ENCODE data around the gene TANC1.

DNA sequence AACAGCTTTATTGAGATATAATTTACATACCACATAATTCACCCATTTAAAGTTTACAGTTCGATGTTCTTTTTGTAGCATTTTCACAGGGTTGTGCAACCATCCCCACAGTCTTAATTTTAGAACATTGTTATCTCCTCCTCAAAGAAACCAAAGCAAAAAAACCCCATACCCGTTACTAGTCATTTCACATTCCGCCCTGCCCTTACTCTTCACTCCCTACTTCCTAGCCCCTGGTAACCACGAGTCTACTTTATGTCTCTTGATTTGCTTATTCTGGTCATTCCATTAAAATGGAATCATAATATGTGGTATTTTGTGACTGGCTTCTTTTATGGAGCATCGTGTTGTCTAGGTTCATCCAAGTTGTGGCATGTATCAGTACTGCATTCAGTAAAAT is 137.7 kb downstream of the TANC1 start:
- TF ChIP-seq, protein P1, sequence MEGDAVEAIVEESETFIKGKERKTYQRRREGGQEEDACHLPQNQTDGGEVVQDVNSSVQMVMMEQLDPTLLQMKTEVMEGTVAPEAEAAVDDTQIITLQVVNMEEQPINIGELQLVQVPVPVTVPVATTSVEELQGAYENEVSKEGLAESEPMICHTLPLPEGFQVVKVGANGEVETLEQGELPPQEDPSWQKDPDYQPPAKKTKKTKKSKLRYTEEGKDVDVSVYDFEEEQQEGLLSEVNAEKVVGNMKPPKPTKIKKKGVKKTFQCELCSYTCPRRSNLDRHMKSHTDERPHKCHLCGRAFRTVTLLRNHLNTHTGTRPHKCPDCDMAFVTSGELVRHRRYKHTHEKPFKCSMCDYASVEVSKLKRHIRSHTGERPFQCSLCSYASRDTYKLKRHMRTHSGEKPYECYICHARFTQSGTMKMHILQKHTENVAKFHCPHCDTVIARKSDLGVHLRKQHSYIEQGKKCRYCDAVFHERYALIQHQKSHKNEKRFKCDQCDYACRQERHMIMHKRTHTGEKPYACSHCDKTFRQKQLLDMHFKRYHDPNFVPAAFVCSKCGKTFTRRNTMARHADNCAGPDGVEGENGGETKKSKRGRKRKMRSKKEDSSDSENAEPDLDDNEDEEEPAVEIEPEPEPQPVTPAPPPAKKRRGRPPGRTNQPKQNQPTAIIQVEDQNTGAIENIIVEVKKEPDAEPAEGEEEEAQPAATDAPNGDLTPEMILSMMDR (IDR thresholded peaks at IDR 0.05; ENCODE audit: extremely low read depth in 1 of 2, insufficient read depth in 1 of 2, low read depth in 1 of 2, low read length in 2 of 2) = no peak
- TF ChIP-seq MYC (IDR thresholded peaks at IDR 0.05; ENCODE audit: low read depth, low read length) (no peak), EZH2 (IDR thresholded peaks at IDR 0.05; ENCODE audit: borderline replicate concordance, low read depth, low read length, severe bottlenecking) (no peak), JUN (IDR thresholded peaks at IDR 0.05; ENCODE audit: borderline replicate concordance, insufficient read depth, insufficient read length, low read depth) (no peak), POLR2A (IDR thresholded peaks at IDR 0.05; ENCODE audit: low read depth, low read length) (no peak), POLR2AphosphoS5 (IDR thresholded peaks at IDR 0.05; ENCODE audit: insufficient read depth, low read depth, low read length) (no peak), GATA2 (IDR thresholded peaks at IDR 0.05; ENCODE audit: insufficient read depth, insufficient read length, low read depth, low read length) (no peak), FOS (IDR thresholded peaks at IDR 0.05; ENCODE audit: borderline replicate concordance, insufficient read depth, low read length) (no peak)
- TF ChIP-seq, protein P2, sequence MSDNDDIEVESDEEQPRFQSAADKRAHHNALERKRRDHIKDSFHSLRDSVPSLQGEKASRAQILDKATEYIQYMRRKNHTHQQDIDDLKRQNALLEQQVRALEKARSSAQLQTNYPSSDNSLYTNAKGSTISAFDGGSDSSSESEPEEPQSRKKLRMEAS (IDR thresholded peaks at IDR 0.05; ENCODE audit: insufficient read depth, insufficient read length) = no peak
